Lung (tissue), 12 donors: ENCODE measurements around the gene SETD2. TPM values are rescaled to one million over a fixed set of nuclear protein-coding genes. Genes with fewer than 3 reads are reported as not detected.
A peak's percentile ranks its signal among the peaks of the same experiment; 100 is the strongest.

Source experiments
- ATAC-seq: fragments of 200-7000 bp; cut with Tn5 transposase; one replicate; pipeline ENCODE4 v1.9.1; 2020; ENCODE audit warnings: moderate number of reproducible peaks; ENCODE audit not compliant: insufficient read depth, low FRiP score
- DNase-seq, 3 donors: peaks; one replicate each; pipeline ENCODE4 v3.0.0-alpha.2; 2013 to 2017
- H3K27ac ChIP-seq, 2 donors: one replicate each; pipeline ENCODE4 v1.5.1; 2013; ENCODE audit warnings: mild to moderate bottlenecking in 2 of 2, moderate library complexity in 2 of 2, control low read depth in 1 of 2, inconsistent platforms in 1 of 2, low read depth in 1 of 2, low read length in 1 of 2
- H3K27me3 ChIP-seq, 3 donors: one replicate each; pipeline ENCODE4 v1.5.1; 2013; ENCODE audit warnings: low read length in 2 of 3; ENCODE audit not compliant: control insufficient read depth in 3 of 3, insufficient read depth in 3 of 3
- H3K36me3 ChIP-seq, 4 donors: one replicate each; pipeline ENCODE4 v1.5.1; 2013; ENCODE audit warnings: low read length in 4 of 4, mild to moderate bottlenecking in 1 of 4, moderate library complexity in 1 of 4; ENCODE audit not compliant: control insufficient read depth in 4 of 4, insufficient read depth in 4 of 4
- H3K4me1 ChIP-seq, 5 donors: one replicate each; pipeline ENCODE4 v1.5.1; 2013; ENCODE audit warnings: low read length in 5 of 5, mild to moderate bottlenecking in 2 of 5, moderate library complexity in 1 of 5; ENCODE audit not compliant: control insufficient read depth in 5 of 5, insufficient read depth in 5 of 5
- H3K4me3 ChIP-seq: one replicate; pipeline ENCODE4 v1.5.1; 2013; ENCODE audit warnings: mild to moderate bottlenecking, control low read depth, moderate library complexity
- H3K9ac ChIP-seq, 2 donors: one replicate each; pipeline ENCODE4 v1.5.1; 2013; ENCODE audit warnings: low read length in 2 of 2, control low read depth in 1 of 2; ENCODE audit not compliant: insufficient read depth in 1 of 2
- H3K9me3 ChIP-seq, 4 donors: one replicate each; pipeline ENCODE4 v1.5.1; 2013; ENCODE audit warnings: low read length in 3 of 4, mild to moderate bottlenecking in 1 of 4, moderate library complexity in 1 of 4; ENCODE audit not compliant: control insufficient read depth in 4 of 4, insufficient read depth in 3 of 4
- CTCF ChIP-seq: IDR thresholded peaks from 2 replicates; pipeline ENCODE4 v1.5.1; 2012; ENCODE audit warnings: mild to moderate bottlenecking; ENCODE audit errors: control extremely low read depth, extremely low read depth
- WGBS, 2 donors: extraction: QIAGEN DNeasy Blood & Tissue Kit; methylation state at CpG; one replicate each; pipeline ENCODE4 v1.1.7; 2013; 5-methylcytosine and 5-hydroxymethylcytosine counted together
- polyA plus RNA-seq, 2 donors: library from polyadenylated mRNA; stranded (reverse); fragments of 200-250 nt; gene quantifications; one replicate each; pipeline ENCODE4 v1.2.1, GENCODE V29; 2013
- total RNA-seq, 2 donors: library from RNA; depleted of rRNA in 1 of 2; stranded (reverse); fragments of >200 nt in 1 of 2; gene quantifications; one replicate each; pipeline ENCODE4 v1.2.1, GENCODE V29; 2014 to 2021
- donor health status: control.
- donor health status: control.
- donor health status: Bipolar disorder and iron deficiency.
- donor health status: healthy.
- donor health status: DM: yes; HTN: yes; CAD: no.

Gene SETD2
- total and polyA plus RNA-seq, 4 donors, result 10.4 to 107 (median 25.0) TPM

- ATAC-seq (no peak), DNase-seq (no peak)
- H3K36me3 ChIP-seq, result peaks cover 0 to 80% (median 3%) of the 10 kb centered on the region in 4 donors
- no peak for TF ChIP-seq CTCF
- no peaks in the 10 kb centered on the region for H3K9me3 ChIP-seq
- peaks cover 0 to 7% (median 0%) of the 10 kb centered on the region in 5 donors for H3K4me1 ChIP-seq
- H3K9ac ChIP-seq, result no peak overlapping the region
- H3K4me3 ChIP-seq, result no peak overlapping the region
- 69 to 78% methylated on average over 13 of the region's 13 CpGs for WGBS, 2 donors
- no peak overlapping the region for H3K27ac ChIP-seq
- H3K27me3 ChIP-seq, result no peaks in the 10 kb centered on the region
Measured at GRCh38 chr3:46997453-46998091, 166.3 kb downstream of the SETD2 start.

GRCh38 chr3:46996689-46997452 lies 167.0 kb downstream of the SETD2 start:
- no peak overlapping the region for H3K4me3 ChIP-seq
- peak overlapping the region in 1 of 2 donors; percentile 4 for H3K27ac ChIP-seq
- H3K27me3 ChIP-seq, result no peaks in the 10 kb centered on the region
- peaks cover 0 to 7% (median 0%) of the 10 kb centered on the region in 5 donors for H3K4me1 ChIP-seq
- no peak for ATAC-seq
- peak in 1 of 3 donors; percentile 42 for DNase-seq
- no peak overlapping the region for H3K9ac ChIP-seq
- H3K36me3 ChIP-seq, result peaks cover 0 to 79% (median 2%) of the 10 kb centered on the region in 4 donors
- TF ChIP-seq CTCF, result no peak
- no peaks in the 10 kb centered on the region for H3K9me3 ChIP-seq
- 71 to 73% methylated on average over 12 of the region's 12 CpGs for WGBS, 2 donors

- Histone ChIP-seq H3K9ac (no peak overlapping the region), H3K4me3 (no peak overlapping the region), H3K27me3 (no peaks in the 10 kb centered on the region), H3K9me3 (no peaks in the 10 kb centered on the region), H3K27ac (no peak overlapping the region), H3K36me3 (peaks cover 0 to 77% (median 0%) of the 10 kb centered on the region in 4 donors), H3K4me1 (peaks cover 0 to 7% (median 0%) of the 10 kb centered on the region in 5 donors)
- 93 to 96% methylated on average over 22 of the region's 22 CpGs for WGBS, 2 donors
- no peak for TF ChIP-seq CTCF
- no peak for ATAC-seq
- no peak for DNase-seq
Measured at GRCh38 chr3:46995901-46996562, 167.9 kb downstream of the SETD2 start.
